ENCODE data around the gene AK5. TPM values are rescaled to one million over a fixed set of nuclear protein-coding genes. Genes with fewer than 3 reads are reported as not detected.

The AK5 gene
- total RNA-seq, 2 donors from 2014 or later = 2.2 to 2.8 TPM

DNA sequence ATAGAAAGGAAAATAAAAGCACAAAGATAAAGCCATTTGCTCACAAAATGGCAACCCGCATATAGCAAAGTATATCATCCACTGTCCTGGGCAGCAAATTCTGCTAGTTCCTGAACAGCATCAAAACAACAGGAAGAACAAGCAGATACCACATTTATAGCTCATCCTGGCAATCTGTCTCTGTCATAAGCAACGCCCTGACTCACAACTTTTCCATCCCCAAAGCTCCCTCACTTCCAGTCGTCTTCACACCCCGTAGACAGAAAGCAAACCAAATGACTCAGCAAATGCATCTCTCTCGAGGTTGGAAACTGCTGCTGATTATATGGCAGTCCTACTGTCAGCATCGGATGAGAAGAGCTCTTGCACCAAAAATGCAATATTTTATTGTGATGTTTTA lies 65.8 kb downstream of the AK5 start:
- H3K27ac ChIP-seq = no peak overlapping the region
- H3K27me3 ChIP-seq = no peaks in the 10 kb centered on the region
- TF ChIP-seq, protein P1, sequence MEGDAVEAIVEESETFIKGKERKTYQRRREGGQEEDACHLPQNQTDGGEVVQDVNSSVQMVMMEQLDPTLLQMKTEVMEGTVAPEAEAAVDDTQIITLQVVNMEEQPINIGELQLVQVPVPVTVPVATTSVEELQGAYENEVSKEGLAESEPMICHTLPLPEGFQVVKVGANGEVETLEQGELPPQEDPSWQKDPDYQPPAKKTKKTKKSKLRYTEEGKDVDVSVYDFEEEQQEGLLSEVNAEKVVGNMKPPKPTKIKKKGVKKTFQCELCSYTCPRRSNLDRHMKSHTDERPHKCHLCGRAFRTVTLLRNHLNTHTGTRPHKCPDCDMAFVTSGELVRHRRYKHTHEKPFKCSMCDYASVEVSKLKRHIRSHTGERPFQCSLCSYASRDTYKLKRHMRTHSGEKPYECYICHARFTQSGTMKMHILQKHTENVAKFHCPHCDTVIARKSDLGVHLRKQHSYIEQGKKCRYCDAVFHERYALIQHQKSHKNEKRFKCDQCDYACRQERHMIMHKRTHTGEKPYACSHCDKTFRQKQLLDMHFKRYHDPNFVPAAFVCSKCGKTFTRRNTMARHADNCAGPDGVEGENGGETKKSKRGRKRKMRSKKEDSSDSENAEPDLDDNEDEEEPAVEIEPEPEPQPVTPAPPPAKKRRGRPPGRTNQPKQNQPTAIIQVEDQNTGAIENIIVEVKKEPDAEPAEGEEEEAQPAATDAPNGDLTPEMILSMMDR (IDR thresholded peaks at IDR 0.05) = no peak
- H3K4me1 ChIP-seq = no peaks in the 10 kb centered on the region
- H3K9me3 ChIP-seq = no peaks in the 10 kb centered on the region
- no peak for DNase-seq (ENCODE audit: low spot score)
- H3K4me3 ChIP-seq = no peak overlapping the region
- H3K36me3 ChIP-seq = no peaks in the 10 kb centered on the region

DNA sequence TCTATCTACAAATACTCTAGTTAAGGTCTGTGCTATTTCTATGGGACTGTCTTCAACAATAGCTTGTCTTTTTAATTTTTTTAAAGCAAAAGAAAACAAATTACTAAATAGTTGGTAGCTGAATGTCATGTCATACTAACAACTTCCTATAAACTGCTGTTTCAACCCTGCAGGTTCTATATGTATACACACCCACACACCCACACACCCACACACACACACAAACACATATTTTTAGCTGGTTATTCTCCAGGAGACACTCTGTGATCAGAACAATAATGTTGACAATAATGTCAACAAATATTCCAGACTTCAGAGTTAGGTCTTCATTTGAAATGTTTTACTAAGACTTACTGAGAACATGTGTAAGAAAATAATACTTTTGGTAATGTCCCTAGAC lies 66.7 kb downstream of the AK5 start:
- Histone ChIP-seq H3K27me3 (no peaks in the 10 kb centered on the region), H3K4me3 (no peak overlapping the region), H3K4me1 (no peaks in the 10 kb centered on the region), H3K27ac (no peak overlapping the region), H3K36me3 (no peaks in the 10 kb centered on the region), H3K9me3 (no peaks in the 10 kb centered on the region)
- DNase-seq (ENCODE audit: low spot score) = no peak
- TF ChIP-seq, protein P1 (IDR thresholded peaks at IDR 0.05) = no peak

GRCh38 chr1:77349275-77349674 lies 67.5 kb downstream of the AK5 start:
- Histone ChIP-seq H3K9me3 (no peaks in the 10 kb centered on the region), H3K27me3 (no peaks in the 10 kb centered on the region), H3K27ac (no peak overlapping the region), H3K36me3 (no peaks in the 10 kb centered on the region), H3K4me1 (no peaks in the 10 kb centered on the region), H3K4me3 (no peak overlapping the region)
- no peak for DNase-seq (ENCODE audit: low spot score)
- TF ChIP-seq, protein P1 (IDR thresholded peaks at IDR 0.05) = no peak

GRCh38 chr1:77350012-77350770 lies 68.4 kb downstream of the AK5 start:
- Histone ChIP-seq H3K4me3 (no peak overlapping the region), H3K27me3 (no peaks in the 10 kb centered on the region), H3K4me1 (no peaks in the 10 kb centered on the region), H3K9me3 (no peaks in the 10 kb centered on the region), H3K36me3 (no peaks in the 10 kb centered on the region), H3K27ac (no peak overlapping the region)
- no peak for DNase-seq (ENCODE audit: low spot score)
- TF ChIP-seq, protein P1 (IDR thresholded peaks at IDR 0.05) = no peak

- Histone ChIP-seq H3K9me3 (no peaks in the 10 kb centered on the region), H3K4me3 (no peak overlapping the region), H3K36me3 (no peaks in the 10 kb centered on the region), H3K27ac (no peak overlapping the region), H3K27me3 (peaks cover 0 to 3% of the 10 kb centered on the region in 2 donors), H3K4me1 (no peaks in the 10 kb centered on the region)
- TF ChIP-seq, protein P1 (IDR thresholded peaks at IDR 0.05) = no peak
- DNase-seq (ENCODE audit: low spot score) = no peak
Observed at GRCh38 chr1:77354536-77354935, 72.7 kb downstream of the AK5 start.

- H3K4me3 ChIP-seq = no peak overlapping the region
- H3K4me1 ChIP-seq = no peaks in the 10 kb centered on the region
- no peaks in the 10 kb centered on the region for H3K36me3 ChIP-seq
- DNase-seq (ENCODE audit: low spot score) = no peak
- peaks cover 0 to 3% of the 10 kb centered on the region in 2 donors for H3K27me3 ChIP-seq
- no peak overlapping the region for H3K27ac ChIP-seq
- TF ChIP-seq, protein P1 (IDR thresholded peaks at IDR 0.05) = no peak
- no peaks in the 10 kb centered on the region for H3K9me3 ChIP-seq
Observed at GRCh38 chr1:77355010-77355409, 73.2 kb downstream of the AK5 start.

Measured in right atrium auricular region (tissue), 2 donors.